IPS-20b (cell line): ENCODE results near the gene RC3H1.
"Not testable (repeated sequence)": the region's sequence is repeated elsewhere in the genome, so short reads cannot be mapped to it uniquely, and the experiment has no call there.

Source experiments
- H3K27ac ChIP-seq: one replicate; pipeline ENCODE4 v1.5.1; 2013; ENCODE audit warnings: low read length
- H3K27me3 ChIP-seq: 2 replicates; pipeline ENCODE4 v1.6.1; 2013; ENCODE audit warnings: mild to moderate bottlenecking, low read length, inconsistent platforms; ENCODE audit not compliant: insufficient read depth
- H3K36me3 ChIP-seq: 2 replicates; pipeline ENCODE4 v1.6.1; 2013; ENCODE audit warnings: low read depth, mild to moderate bottlenecking, inconsistent platforms, low read length, moderate library complexity; ENCODE audit not compliant: insufficient read depth
- H3K4me1 ChIP-seq: 2 replicates; pipeline ENCODE4 v1.6.1; 2013; ENCODE audit warnings: mild to moderate bottlenecking, control low read depth, inconsistent platforms, low read length, moderate library complexity; ENCODE audit not compliant: insufficient read depth
- H3K4me3 ChIP-seq: 2 replicates; pipeline ENCODE4 v1.5.1; 2013; ENCODE audit warnings: mild to moderate bottlenecking, low read length, inconsistent platforms
- H3K9ac ChIP-seq: 2 replicates; pipeline ENCODE4 v1.6.1; 2013; ENCODE audit warnings: low read depth, mild to moderate bottlenecking, inconsistent platforms, low read length, moderate library complexity
- H3K9me3 ChIP-seq: 2 replicates; pipeline ENCODE4 v1.6.1; 2013; ENCODE audit warnings: mild to moderate bottlenecking, low read depth, low read length, inconsistent platforms; ENCODE audit not compliant: insufficient read depth

Gene RC3H1

GRCh38 chr1:173996995-173997394 is 25.2 kb downstream of the RC3H1 start:
- Histone ChIP-seq H3K9me3 (no peaks in the 10 kb centered on the region), H3K27me3 (no peaks in the 10 kb centered on the region), H3K4me1 (peaks cover 7% of the 10 kb centered on the region; the same call in 1 of the 2 replicates), H3K9ac (no peak overlapping the region), H3K4me3 (no peak overlapping the region), H3K27ac (no peak overlapping the region), H3K36me3 (peaks cover 21% of the 10 kb centered on the region)

- Histone ChIP-seq H3K36me3 (peaks cover 35% of the 10 kb centered on the region), H3K27me3 (no peaks in the 10 kb centered on the region), H3K27ac (no peak overlapping the region), H3K9me3 (no peaks in the 10 kb centered on the region), H3K4me3 (no peak overlapping the region), H3K4me1 (no peaks in the 10 kb centered on the region), H3K9ac (no peak overlapping the region)
These were observed 26.7 kb downstream of the RC3H1 start for GRCh38 chr1:173995475-173995874.

GRCh38 chr1:173993948-173994347 is 28.2 kb downstream of the RC3H1 start:
- peaks cover 44% of the 10 kb centered on the region for H3K36me3 ChIP-seq

GRCh38 chr1:173988068-173988467 is 34.1 kb downstream of the RC3H1 start:
- Histone ChIP-seq H3K36me3 (peaks cover 73% of the 10 kb centered on the region), H3K9me3 (no peaks in the 10 kb centered on the region)

More at GRCh38 chr1:173993948-173994347, 28.2 kb downstream of the RC3H1 start:
- not testable (repeated sequence) for H3K4me1 ChIP-seq, H3K4me3 ChIP-seq, H3K9ac ChIP-seq, H3K27ac ChIP-seq, H3K27me3 ChIP-seq, H3K9me3 ChIP-seq

GRCh38 chr1:173986951-173987350 is 35.2 kb downstream of the RC3H1 start:
- H3K27ac ChIP-seq = no peak overlapping the region
- H3K36me3 ChIP-seq = peaks cover 71% of the 10 kb centered on the region
- H3K9me3 ChIP-seq = no peaks in the 10 kb centered on the region
- H3K4me3 ChIP-seq = no peak overlapping the region
- H3K27me3 ChIP-seq = no peaks in the 10 kb centered on the region
- no peaks in the 10 kb centered on the region for H3K4me1 ChIP-seq
- no peak overlapping the region for H3K9ac ChIP-seq

More at GRCh38 chr1:173988068-173988467, 34.1 kb downstream of the RC3H1 start:
- no peaks in the 10 kb centered on the region for H3K4me1 ChIP-seq
- H3K27me3 ChIP-seq = no peaks in the 10 kb centered on the region
- no peak overlapping the region for H3K4me3 ChIP-seq
- no peak overlapping the region for H3K9ac ChIP-seq
- no peak overlapping the region for H3K27ac ChIP-seq

- Histone ChIP-seq H3K9me3 (no peaks in the 10 kb centered on the region), H3K36me3 (peaks cover 89% of the 10 kb centered on the region), H3K4me1 (no peaks in the 10 kb centered on the region), H3K27me3 (no peaks in the 10 kb centered on the region), H3K9ac (no peak overlapping the region), H3K27ac (no peak overlapping the region), H3K4me3 (no peak overlapping the region)
These were observed 51.9 kb downstream of the RC3H1 start for GRCh38 chr1:173970252-173970651.

GRCh38 chr1:173965896-173966295 is 56.3 kb downstream of the RC3H1 start:
- H3K4me1 ChIP-seq, H3K27me3 ChIP-seq, H3K4me3 ChIP-seq, H3K9me3 ChIP-seq, H3K9ac ChIP-seq, H3K27ac ChIP-seq: not testable (repeated sequence)
- H3K36me3 ChIP-seq = peaks cover 90% of the 10 kb centered on the region

GRCh38 chr1:173963477-173963876 is 58.7 kb downstream of the RC3H1 start:
- H3K36me3 ChIP-seq = peaks cover 96% of the 10 kb centered on the region
- no peak overlapping the region for H3K9ac ChIP-seq
- no peaks in the 10 kb centered on the region for H3K4me1 ChIP-seq
- H3K4me3 ChIP-seq = no peak overlapping the region
- no peaks in the 10 kb centered on the region for H3K9me3 ChIP-seq
- H3K27ac ChIP-seq = no peak overlapping the region
- no peaks in the 10 kb centered on the region for H3K27me3 ChIP-seq

GRCh38 chr1:173960625-173961024 is 61.5 kb downstream of the RC3H1 start:
- Histone ChIP-seq H3K4me3 (no peak overlapping the region), H3K4me1 (no peaks in the 10 kb centered on the region), H3K27ac (no peak overlapping the region), H3K27me3 (no peaks in the 10 kb centered on the region), H3K36me3 (peaks cover 94% of the 10 kb centered on the region), H3K9me3 (no peaks in the 10 kb centered on the region), H3K9ac (no peak overlapping the region)

GRCh38 chr1:173954179-173954578 is 68.0 kb downstream of the RC3H1 start:
- Histone ChIP-seq H3K27ac (no peak overlapping the region), H3K36me3 (peaks cover 79% of the 10 kb centered on the region), H3K9ac (no peak overlapping the region), H3K4me1 (no peaks in the 10 kb centered on the region), H3K4me3 (no peak overlapping the region), H3K27me3 (no peaks in the 10 kb centered on the region), H3K9me3 (no peaks in the 10 kb centered on the region)

- Histone ChIP-seq H3K27ac (no peak overlapping the region), H3K9me3 (no peaks in the 10 kb centered on the region), H3K4me3 (no peak overlapping the region), H3K9ac (no peak overlapping the region), H3K36me3 (peaks cover 90% of the 10 kb centered on the region), H3K4me1 (no peaks in the 10 kb centered on the region), H3K27me3 (no peaks in the 10 kb centered on the region)
These were observed 73.6 kb downstream of the RC3H1 start for GRCh38 chr1:173948594-173948993.

- Histone ChIP-seq H3K27me3 (no peaks in the 10 kb centered on the region), H3K9ac (no peak overlapping the region), H3K4me3 (no peak overlapping the region), H3K27ac (no peak overlapping the region), H3K4me1 (no peaks in the 10 kb centered on the region), H3K9me3 (no peaks in the 10 kb centered on the region), H3K36me3 (peaks cover 88% of the 10 kb centered on the region)
These were observed 75.7 kb downstream of the RC3H1 start for GRCh38 chr1:173946380-173946921.
